Kidney (tissue), 14 donors: ENCODE data around the gene TULP3. TPM values are rescaled to one million over a fixed set of nuclear protein-coding genes. Genes with fewer than 3 reads are reported as not detected.
A peak's percentile ranks its signal among the peaks of the same experiment; 100 is the strongest.

Source experiments
- DNase-seq, 5 donors: peaks; one replicate each; pipeline ENCODE4 v3.0.0-alpha.2; 2013 to 2020
- FAIRE-seq: peaks from 2 replicates; lab custom pipeline; 2012; peaks lifted over from hg19 to GRCh38; lab: Jason Lieb, UNC
- H3K27ac ChIP-seq, 2 donors: one replicate each; pipeline ENCODE4 v1.7.0; 2013; ENCODE audit warnings: low read depth in 2 of 2, low read length in 2 of 2, inconsistent platforms in 1 of 2
- H3K27me3 ChIP-seq: one replicate; pipeline ENCODE4 v1.7.1; 2013; ENCODE audit warnings: low read length, inconsistent platforms; ENCODE audit not compliant: control insufficient read depth, insufficient read depth
- H3K36me3 ChIP-seq, 3 donors: one replicate each; pipeline versions ENCODE4 v1.7.0 to v1.7.1; 2013; ENCODE audit warnings: low read length in 3 of 3, control low read depth in 1 of 3, inconsistent platforms in 1 of 3; ENCODE audit not compliant: insufficient read depth in 3 of 3, control insufficient read depth in 2 of 3
- H3K4me1 ChIP-seq, 3 donors: one replicate each; pipeline versions ENCODE4 v1.7.0 to v1.7.1; 2013; ENCODE audit warnings: low read length in 3 of 3, inconsistent platforms in 1 of 3, low read depth in 1 of 3; ENCODE audit not compliant: control insufficient read depth in 2 of 3, insufficient read depth in 2 of 3
- H3K4me3 ChIP-seq, 3 donors: one replicate each; pipeline versions ENCODE4 v1.7.0 to v1.8.1; 2013; ENCODE audit warnings: low read length in 3 of 3, control low read depth in 1 of 3, inconsistent platforms in 1 of 3
- H3K9ac ChIP-seq, 3 donors: one replicate each; pipeline versions ENCODE4 v1.7.0 to v1.7.1; 2013; ENCODE audit warnings: low read length in 3 of 3, control low read depth in 1 of 3, inconsistent platforms in 1 of 3
- H3K9me3 ChIP-seq, 3 donors: one replicate each; pipeline versions ENCODE4 v1.7.0 to v1.7.1; 2013; ENCODE audit warnings: low read length in 3 of 3, control low read depth in 1 of 3, inconsistent platforms in 1 of 3; ENCODE audit not compliant: control insufficient read depth in 2 of 3, insufficient read depth in 1 of 3
- intact Hi-C: fragments of 100-400 bp; cut with DNase I; formaldehyde crosslinking; loops from one replicate; pipeline ENCODE4 v1.11.1; 2022
- polyA plus RNA-seq: library from polyadenylated mRNA; stranded (reverse); fragments of 350-450 nt; fragmentation: Illumina TruSeq; extraction: RNeasy Lipid Tissue Mini Kit (QIAGEN cat#74804); gene quantifications from one replicate; pipeline ENCODE4 v1.2.3, GENCODE V29; 2014; ENCODE audit warnings: low read depth, low replicate concordance; ENCODE audit not compliant: insufficient read depth
- total RNA-seq: library from RNA; stranded (reverse); fragmentation: NEBNext Ultra II Directional; extraction: Animal tissue kit (Norgen Biotek cat#: 25700); gene quantifications from one replicate; pipeline ENCODE4 v1.2.1, GENCODE V29; 2021
- TF ChIP-seq, protein P1 (sequence below): IDR thresholded peaks from 3 replicates; pipeline ENCODE4 v1.5.1; 2012; ENCODE audit warnings: mild to moderate bottlenecking, moderate library complexity, borderline replicate concordance; ENCODE audit not compliant: insufficient read depth; ENCODE audit errors: extremely low read depth
- donor health status: control.
- donor health status: control.
- donor health status: control.
- donor health status: control.
- donor health status: control.
- donor health status: DM: yes; HTN: yes; CAD: no.
- donor health status: Normal renal cell carcinoma (clear cell type).

TULP3 gene
- total and polyA plus RNA-seq, 2 donors from 2014 or later: 20.3 to 23.0 TPM

GRCh38 chr12:2955888-2956287 lies 65.2 kb downstream of the TULP3 start:
- Histone ChIP-seq H3K4me1 (peaks cover 4 to 16% (median 10%) of the 10 kb centered on the region in 3 donors), H3K9ac (no peak overlapping the region), H3K27me3 (no peaks in the 10 kb centered on the region), H3K4me3 (no peak overlapping the region), H3K36me3 (no peaks in the 10 kb centered on the region), H3K27ac (no peak overlapping the region), H3K9me3 (no peaks in the 10 kb centered on the region)
- FAIRE-seq: no peak
- TF ChIP-seq, protein P1, sequence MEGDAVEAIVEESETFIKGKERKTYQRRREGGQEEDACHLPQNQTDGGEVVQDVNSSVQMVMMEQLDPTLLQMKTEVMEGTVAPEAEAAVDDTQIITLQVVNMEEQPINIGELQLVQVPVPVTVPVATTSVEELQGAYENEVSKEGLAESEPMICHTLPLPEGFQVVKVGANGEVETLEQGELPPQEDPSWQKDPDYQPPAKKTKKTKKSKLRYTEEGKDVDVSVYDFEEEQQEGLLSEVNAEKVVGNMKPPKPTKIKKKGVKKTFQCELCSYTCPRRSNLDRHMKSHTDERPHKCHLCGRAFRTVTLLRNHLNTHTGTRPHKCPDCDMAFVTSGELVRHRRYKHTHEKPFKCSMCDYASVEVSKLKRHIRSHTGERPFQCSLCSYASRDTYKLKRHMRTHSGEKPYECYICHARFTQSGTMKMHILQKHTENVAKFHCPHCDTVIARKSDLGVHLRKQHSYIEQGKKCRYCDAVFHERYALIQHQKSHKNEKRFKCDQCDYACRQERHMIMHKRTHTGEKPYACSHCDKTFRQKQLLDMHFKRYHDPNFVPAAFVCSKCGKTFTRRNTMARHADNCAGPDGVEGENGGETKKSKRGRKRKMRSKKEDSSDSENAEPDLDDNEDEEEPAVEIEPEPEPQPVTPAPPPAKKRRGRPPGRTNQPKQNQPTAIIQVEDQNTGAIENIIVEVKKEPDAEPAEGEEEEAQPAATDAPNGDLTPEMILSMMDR: no peak
- intact Hi-C loops: no loop called here
- no peak for DNase-seq

- DNase-seq (peak in 1 of 5 donors; percentile 13), FAIRE-seq (no peak)
- H3K9me3 ChIP-seq: no peaks in the 10 kb centered on the region
- TF ChIP-seq, protein P1: no peak
- H3K27me3 ChIP-seq: no peaks in the 10 kb centered on the region
- H3K9ac ChIP-seq: peak overlapping the region in 1 of 3 donors; percentile 83
- peak overlapping the region; percentile 33 to 38 for H3K27ac ChIP-seq
- peaks cover 4 to 18% (median 10%) of the 10 kb centered on the region in 3 donors for H3K4me1 ChIP-seq
- H3K36me3 ChIP-seq: no peaks in the 10 kb centered on the region
- intact Hi-C loops: no loop called here
- peak overlapping the region; percentile 21 to 73 (median 46) for H3K4me3 ChIP-seq
Measured at GRCh38 chr12:2957816-2958431, 67.2 kb downstream of the TULP3 start.

GRCh38 chr12:2958432-2959191 lies 67.9 kb downstream of the TULP3 start:
- Histone ChIP-seq H3K4me1 (peaks cover 4 to 18% (median 10%) of the 10 kb centered on the region in 3 donors), H3K9ac (peak overlapping the region; percentile 9 to 83 (median 12)), H3K27ac (peak overlapping the region; percentile 38 to 78), H3K27me3 (no peaks in the 10 kb centered on the region), H3K9me3 (no peaks in the 10 kb centered on the region), H3K36me3 (no peaks in the 10 kb centered on the region), H3K4me3 (peak overlapping the region; percentile 21 to 73 (median 46))
- TF ChIP-seq, protein P1: no peak
- intact Hi-C loops: no loop called here
- DNase-seq: peak; percentile 62 to 93 (median 80)
- no peak for FAIRE-seq
